ENCODE measurements around the gene RETREG3.
"Not testable (repeated sequence)": the region's sequence is repeated elsewhere in the genome, so short reads cannot be mapped to it uniquely, and the experiment has no call there.

The RETREG3 gene, protein sequence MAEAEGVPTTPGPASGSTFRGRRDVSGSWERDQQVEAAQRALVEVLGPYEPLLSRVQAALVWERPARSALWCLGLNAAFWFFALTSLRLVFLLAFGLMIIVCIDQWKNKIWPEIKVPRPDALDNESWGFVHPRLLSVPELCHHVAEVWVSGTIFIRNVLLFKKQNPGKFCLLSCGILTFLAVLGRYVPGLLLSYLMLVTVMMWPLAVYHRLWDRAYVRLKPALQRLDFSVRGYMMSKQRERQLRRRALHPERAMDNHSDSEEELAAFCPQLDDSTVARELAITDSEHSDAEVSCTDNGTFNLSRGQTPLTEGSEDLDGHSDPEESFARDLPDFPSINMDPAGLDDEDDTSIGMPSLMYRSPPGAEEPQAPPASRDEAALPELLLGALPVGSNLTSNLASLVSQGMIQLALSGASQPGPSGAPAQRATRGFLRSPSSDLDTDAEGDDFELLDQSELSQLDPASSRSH

DNA sequence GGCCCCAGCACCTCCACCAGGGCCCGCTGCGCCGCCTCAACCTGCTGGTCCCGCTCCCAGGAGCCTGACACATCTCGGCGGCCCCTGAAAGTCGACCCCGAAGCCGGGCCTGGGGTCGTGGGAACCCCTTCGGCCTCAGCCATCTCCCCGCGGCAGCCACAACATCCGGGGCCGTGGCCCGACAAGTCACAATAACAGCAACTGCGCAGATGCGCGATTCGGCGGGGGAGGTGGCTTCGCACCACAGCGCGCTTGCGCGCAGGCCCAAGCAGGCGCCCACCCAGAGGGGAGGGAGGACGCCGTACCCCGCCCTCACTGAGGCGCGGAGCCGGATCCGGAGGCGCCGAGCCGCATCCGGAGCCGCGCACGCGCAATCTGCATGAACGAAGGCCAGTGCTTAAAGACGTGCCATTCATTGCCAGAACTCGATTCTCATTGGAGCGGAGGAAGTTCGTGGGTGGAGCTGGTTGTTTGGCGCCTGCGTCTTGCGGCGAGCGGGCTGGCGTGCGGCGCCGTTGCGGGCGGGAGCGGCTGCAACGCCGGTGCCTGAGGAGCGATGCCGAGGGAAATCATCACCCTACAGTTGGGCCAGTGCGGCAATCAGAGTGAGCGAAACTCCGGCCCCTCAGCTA is at the start of gene RETREG3, which contains the start of gene TUBG1:
TSS of gene RETREG3 (minus strand) at position 193 of the 632 bp plus-strand sequence. CDS start at position 143, 50 bp downstream.
TSS of gene TUBG1 (plus strand) at position 502 of the 632 bp plus-strand sequence. CDS start at position 557, 55 bp downstream.
- in situ Hi-C loops (cut with HindIII; ENCODE audit: low sequenced_read_pairs) = loop anchor here (5.0 to 25.0 kb wide), 2 partner anchors 53 to 328 kb away; no protein-coding TSS in a partner anchor

DNA sequence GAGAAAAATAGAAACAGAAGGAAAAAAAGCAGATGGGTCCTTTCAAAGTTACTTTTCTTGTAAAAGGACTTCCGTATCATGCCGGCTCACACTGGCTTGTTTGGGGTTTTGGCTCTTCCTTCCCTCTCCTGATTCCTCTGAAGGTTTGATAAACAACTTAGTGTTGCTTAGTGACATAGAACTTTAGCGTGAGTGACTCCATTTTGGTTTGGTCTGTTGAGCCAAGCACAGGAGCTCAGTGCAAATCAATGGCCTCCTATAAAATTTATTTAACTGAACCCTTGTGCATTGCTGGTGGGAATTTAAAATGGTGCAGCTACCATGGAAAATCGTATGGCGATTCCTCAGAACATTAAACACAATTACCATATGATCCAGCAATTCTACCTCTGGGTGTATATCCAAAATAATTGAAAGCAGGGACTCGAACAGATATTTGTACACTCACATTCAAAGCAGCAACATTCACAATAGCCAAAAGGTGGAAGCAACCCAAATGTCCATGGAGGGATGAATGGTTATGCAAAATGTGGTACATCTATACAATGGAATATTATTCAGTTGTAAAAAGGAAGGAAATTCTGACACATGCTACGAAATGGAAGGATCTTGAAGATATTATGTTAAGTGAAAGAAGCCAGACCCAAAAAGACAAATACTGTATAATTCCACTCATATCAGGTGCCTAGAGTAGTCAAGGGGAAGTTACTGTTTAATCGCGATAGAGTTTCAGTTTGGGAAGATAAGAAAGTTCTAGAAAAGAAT is 48.8 kb upstream of the RETREG3 start:
- in situ Hi-C loops (cut with HindIII; ENCODE audit: low sequenced_read_pairs) = no loop called here

DNA sequence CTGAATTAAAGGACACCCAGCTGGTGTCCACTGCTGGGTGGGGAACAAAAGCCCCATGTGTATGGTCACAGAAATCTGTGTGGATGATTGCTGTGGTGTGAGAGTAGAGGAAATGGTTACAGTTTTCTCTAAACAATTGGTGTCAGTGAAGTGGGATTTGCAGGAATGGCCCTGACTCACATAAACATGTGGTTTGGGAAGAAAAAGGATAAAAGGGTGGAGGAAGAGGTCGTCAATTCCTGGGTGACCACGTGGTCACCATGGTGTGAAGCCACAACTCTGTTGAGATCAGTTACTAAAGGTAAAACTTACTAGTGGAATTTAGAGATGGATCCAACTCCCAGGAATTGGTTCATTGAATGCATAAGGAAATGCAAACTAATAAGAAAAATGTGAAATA is 46.4 kb upstream of the RETREG3 start:
- in situ Hi-C loops (cut with HindIII; ENCODE audit: low sequenced_read_pairs) = no loop called here

DNA sequence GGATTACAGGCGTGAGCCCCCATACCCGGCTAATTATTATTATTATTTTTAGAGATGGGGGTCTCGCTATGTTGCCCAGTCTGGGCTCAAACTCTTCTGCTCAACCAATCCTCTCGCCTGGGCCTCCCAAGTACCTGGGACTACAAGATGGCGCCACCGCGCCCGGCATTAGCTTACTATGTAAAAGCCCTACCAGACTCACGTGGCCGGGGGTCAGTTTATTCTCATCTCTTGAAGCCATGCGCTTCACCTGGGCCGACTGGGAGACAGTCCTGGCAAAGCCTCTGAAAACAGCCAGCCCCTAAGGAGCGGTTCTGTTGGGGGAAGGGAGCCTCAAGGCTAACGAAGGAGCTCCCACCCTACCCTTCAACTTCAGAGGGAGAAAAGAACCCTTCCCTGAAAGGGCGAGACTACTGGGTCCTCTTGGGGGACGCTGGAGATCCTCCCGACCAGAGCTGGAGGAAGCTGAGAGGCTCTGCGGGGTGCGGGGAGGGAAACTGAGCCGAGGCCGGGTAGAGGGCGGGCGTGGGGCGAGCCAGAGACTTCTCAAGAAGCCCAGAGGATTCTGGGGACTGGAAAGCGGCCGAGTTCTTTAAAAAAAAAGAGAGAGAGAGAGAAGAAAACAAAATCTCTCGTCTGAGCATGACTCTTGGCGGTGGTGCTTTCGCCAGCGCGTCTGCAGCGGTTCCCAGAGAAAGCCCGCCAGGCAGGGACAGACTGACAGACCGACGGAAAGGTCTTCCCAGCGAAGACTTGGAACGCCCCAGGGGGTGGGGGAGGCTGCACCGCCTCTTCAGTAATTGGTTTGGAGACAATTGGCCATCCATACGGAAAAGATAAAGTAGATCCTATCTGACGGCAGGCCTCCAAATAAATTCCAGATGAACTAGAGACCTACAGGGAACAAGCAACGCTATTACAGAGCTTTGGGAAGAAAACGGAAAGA is 44.3 kb upstream of the RETREG3 start:
- in situ Hi-C loops (cut with HindIII; ENCODE audit: low sequenced_read_pairs) = no loop called here

DNA sequence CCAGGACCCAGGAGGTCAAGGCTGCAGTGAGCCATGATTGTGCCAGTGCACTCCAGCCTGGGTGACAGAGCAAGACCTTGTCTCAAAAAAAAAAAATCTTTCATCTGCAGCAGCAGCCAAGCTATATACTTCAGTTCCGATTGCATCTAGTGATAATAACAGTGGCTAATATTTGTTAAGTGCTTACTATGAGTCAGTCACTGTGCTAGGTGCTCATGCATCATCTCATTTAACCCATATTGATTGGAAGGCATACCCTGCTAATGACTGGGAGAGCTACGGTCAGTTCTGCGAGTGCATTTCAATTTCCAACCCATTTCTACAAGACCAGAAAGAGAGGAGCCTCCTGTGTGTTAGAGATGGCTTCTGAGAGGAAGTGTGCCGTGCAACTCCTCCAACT is 42.2 kb upstream of the RETREG3 start:
- in situ Hi-C loops (cut with HindIII; ENCODE audit: low sequenced_read_pairs) = no loop called here

DNA sequence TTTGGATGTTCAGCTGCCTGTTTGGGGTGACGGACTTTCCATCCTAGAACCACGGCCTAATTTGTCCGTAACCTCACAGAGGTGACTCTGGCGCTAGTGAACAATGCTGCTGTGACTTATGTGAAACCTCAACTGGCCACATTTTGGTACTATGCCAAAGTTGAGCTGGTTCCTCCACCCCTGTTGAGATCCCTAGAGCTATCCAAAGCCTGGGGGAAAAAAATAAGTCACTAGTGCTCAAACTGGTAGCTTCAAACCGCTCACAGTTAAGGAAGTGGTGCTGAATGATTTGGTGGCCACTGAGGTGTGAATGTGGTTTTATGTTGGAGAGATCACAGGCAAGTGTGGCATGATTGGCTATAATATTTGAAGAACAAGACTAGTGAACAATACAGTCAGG is 38.6 kb upstream of the RETREG3 start:
- in situ Hi-C loops (cut with HindIII; ENCODE audit: low sequenced_read_pairs) = no loop called here

DNA sequence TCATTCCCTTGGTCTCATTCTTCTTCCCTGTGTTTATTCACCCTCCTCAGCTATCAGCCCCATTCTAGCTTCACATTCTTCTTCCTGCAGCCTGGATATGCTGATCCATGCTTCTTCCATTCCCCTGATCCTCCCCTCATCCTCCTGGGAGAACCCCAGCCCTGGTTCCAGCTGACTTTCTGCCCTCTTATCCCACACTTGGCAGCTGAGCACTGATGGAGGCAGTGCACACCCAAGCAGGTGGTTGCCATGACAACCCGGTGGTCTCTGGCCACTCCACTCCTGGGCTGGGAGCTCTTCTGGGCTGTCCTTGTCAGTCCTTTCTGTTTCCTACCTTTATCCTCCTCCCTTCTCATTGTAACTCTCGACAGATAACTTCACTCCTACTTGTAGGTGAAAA is 33.2 kb upstream of the RETREG3 start:
- in situ Hi-C loops (cut with HindIII; ENCODE audit: low sequenced_read_pairs) = no loop called here

DNA sequence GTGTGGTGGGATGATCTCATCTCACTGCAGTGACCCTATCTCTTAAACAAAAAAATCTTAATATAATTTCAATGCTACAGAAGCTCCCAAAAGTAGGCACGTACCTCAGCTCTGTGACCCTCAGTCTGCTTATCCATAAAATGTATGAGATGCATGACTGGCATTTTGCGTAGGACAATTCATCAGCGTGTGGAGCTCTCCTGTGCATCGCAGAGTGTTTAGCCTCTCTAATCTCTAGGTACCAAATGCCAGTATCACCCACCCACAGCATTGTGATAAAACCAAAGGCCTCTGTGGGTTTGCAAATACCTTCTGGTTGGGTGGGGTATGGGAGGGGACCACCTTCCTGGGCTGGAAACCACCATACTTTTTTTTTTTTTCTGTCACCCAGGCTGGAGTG is 30.9 kb upstream of the RETREG3 start:
- in situ Hi-C loops (cut with HindIII; ENCODE audit: low sequenced_read_pairs) = no loop called here

DNA sequence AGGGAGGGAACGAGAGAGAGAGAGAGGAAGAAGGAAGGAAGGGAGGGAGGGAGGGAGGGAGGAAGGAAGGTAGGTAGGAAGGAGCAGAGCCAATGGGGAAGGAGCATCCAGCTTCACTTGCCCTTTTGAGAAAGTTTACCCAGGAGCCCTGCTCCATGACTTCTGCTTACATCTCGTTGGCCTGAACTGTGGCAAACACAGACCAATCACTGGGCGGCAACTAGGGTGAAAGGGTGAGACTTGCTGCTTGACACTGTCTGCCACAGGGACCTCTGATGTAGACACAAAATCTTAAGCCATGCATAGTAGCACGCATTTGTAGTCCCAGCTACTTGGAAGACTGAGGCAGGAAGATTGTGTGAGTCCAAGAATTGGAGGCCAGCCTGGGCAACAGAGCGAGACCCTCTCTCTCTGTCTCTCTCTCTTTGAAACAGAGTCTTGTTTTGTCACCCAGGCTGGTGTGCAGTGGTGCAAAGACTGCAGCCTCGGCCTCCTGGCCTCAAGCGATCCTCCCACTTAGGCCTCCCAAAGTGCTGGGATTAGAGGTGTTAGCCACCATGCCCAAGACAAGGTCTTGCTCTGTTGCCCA is 30.4 kb upstream of the RETREG3 start:
- in situ Hi-C loops (cut with HindIII; ENCODE audit: low sequenced_read_pairs) = no loop called here

DNA sequence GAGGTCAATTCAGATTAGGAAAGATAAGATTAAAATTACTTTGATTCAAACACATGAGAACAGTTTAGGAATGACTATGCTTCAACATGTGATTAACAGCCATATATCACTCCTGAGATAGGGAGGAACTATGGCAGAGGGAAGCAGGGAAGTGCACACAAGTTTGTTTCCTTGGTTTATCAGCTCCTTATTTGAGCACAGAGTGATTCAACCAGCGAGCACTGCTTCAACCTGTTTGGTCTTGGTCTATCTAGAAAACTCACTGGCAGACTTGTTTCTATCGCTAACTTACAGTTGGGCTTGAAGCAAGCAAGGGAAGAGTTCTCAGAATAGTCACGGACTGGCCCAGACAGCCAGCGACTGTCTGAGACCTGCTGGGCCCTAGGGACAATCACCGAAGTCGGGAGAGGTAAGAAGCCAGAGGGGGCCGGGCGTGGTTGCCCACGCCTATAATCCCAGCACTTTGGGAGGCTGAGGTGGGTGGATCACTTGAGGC is 23.8 kb upstream of the RETREG3 start:
- in situ Hi-C loops (cut with HindIII; ENCODE audit: low sequenced_read_pairs) = no loop called here

DNA sequence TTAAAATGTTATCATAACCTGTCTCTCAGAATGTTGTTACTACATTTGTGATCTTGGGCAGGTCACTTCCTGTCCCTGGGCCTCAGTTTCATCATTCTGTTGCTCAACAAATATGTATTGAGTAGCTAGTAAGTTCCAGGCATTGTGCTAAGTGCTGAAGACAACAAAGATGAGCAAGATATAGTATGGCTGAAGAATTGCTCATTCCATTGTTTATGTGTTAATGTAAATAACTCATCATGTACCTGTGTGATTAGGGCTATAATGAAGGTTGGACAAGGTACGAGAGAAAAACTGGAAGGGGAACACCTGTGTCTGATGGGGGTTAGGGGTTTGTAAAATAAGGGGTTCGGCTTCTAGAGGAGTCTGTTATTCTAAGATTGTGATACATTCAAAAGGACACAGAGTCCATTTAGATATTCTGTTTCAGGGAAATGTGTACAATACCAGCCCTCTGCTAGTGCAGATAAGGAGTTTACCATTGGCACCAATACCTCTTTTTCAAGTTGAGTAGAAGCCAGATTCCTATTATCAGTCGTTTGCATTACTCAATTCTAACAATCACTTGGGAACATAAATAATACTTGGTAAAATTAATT is 20.3 kb upstream of the RETREG3 start:
- in situ Hi-C loops (cut with HindIII; ENCODE audit: low sequenced_read_pairs) = no loop called here

DNA sequence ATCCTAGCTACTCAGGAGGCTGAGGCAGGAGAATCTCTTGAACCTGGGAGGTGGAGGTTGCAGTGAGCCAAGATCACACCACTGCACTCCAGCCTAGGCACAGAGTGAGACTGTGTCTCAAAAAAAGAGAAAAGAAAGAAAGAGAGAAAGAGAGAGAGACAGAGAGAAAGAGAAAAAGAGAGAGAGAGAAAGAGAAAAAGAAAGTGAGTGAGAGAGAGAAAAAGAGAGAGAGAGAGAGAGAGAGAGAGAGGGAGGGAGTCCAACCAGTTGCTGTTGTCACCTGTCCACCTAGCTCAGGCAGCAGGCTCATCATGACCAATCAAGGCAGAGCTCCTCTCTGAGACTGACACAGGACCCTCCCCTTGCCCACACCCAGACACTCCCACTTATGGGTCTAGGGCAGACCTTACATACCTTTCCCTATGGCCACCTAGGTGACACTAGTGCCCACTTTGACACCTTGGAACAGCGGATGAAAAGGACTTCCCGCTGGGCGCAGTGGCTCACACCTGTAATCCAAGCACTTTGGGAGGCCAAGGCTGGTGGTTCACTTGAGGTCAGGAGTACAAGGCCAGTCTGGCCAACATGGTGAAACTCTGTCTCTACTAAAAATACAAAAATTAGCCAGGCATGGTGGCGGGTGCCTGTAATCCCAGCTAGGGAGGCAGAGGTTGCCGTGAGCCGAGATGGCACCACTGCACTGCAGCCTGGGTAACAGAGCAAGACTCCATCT is 18.0 kb upstream of the RETREG3 start:
- in situ Hi-C loops (cut with HindIII; ENCODE audit: low sequenced_read_pairs) = not testable (repeated sequence)

DNA sequence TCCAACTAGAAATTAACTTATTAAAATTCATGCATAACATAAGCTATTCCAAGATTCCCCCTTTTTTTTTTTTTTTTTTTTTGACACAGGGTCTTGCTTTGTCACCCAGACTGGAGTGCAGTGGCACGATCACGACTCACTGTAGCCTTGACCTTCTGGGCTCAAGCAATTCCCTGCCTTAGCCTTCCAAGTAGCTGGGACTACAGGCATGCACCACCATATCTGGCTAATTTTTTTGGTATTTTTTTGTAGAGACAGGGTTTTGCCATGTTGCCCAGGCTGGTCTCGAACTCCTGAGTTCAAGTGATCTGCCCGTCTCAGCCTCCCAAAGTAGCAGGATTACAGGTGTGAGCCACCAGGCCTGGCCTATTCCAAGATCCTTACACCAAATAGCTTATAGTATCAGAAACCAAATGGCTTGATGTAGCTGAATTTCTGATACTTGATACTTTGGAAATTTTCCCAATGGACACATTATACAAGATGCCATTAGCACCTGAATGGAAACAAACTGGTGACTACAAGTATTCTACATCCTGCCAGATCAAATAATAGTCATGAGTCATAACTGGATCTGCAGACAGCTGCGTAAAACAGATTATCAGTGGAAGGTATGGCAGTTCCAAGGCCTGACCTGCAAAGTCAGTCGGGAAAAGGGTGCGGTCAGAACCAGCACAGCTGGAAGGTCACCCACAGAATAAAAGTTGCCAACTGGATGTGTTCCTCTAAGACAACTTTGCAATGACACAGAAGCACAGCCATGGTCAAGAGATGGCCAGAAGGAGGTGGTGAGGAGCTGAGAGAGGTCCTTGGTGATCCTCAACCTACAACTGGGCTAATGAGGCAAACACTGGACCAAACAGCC is 14.8 kb upstream of the RETREG3 start:
- in situ Hi-C loops (cut with HindIII; ENCODE audit: low sequenced_read_pairs) = loop anchor here (25.0 kb wide), 1 partner anchor 313 kb away; no protein-coding TSS in a partner anchor

DNA sequence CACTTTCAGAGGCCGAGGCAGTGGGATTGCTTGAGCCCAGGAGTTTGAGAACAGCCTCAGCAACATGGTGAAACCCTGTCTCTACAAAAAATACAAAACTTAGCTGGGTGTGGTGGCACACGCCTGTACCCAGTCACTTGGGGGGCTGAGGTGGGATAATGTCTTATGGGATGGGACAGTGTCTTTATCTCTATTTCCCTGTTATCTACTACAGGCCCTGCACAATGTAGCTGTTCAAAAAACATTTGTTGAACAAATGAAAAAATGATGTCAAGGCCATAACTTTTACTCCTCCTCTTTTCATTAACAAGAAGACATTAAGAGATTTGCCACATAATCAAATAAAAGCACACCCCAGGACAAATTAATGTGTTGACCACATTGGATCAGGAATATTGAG is 14.1 kb upstream of the RETREG3 start:
- in situ Hi-C loops (cut with HindIII; ENCODE audit: low sequenced_read_pairs) = loop anchor here (25.0 kb wide), 1 partner anchor 314 kb away; no protein-coding TSS in a partner anchor

DNA sequence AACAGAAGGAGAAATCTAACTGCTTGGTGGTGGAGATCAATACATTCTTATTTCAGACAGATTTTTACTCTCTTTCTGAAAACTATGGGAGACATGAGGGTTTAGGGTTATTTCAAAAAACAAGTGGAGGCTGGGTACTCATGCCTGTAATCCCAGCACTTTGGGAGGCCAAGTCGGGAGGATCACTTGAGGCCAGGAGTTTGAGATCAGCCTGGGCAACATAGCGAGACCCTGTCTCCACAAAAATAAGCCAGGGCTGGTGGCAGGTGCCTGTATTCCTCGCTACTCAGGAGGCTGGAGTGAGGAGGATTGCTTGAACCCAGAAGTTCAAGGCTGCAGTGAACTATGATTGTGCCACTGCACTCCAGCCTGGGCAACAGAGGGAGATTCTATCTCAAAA is 12.8 kb upstream of the RETREG3 start:
- in situ Hi-C loops (cut with HindIII; ENCODE audit: low sequenced_read_pairs) = loop anchor here (25.0 kb wide), 1 partner anchor 315 kb away; no protein-coding TSS in a partner anchor

DNA sequence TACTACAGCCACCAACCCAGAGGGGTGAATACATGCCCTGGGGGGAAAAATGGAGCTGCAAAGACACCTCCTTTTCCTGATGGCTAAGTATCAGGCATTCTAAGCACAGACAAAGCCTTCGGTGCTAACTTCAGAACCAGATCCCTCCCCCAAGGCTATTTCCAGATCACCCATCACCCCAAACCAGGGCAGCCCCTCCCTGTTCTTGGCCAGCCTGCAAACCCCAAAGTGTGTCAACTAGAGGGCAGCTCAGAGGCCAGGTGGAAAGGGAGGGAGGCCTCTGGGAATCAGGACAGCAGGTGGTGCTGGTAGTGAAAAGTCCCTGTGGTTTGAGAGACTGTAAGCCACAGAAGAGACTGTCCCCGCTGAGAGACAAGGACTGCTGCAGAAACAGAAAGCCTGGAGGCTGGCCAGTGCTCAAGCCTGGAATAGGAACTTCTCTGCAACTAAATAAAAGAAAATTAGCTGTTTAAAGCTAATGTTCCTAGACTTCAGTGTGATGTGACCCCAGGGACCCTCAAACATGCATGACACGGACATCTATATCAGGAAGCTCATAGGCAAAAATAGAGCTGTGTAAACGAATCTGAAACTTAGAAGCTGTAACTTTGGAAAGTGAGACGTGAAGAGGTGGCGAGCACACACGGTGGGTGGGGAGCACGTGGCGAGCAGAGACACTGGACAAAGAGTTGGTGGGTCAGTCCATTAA is 9.4 kb upstream of the RETREG3 start:
- in situ Hi-C loops (cut with HindIII; ENCODE audit: low sequenced_read_pairs) = loop anchor here (25.0 kb wide), 1 partner anchor 319 kb away; no protein-coding TSS in a partner anchor
